ENCODE measurements around the gene SERGEF.

The SERGEF gene

DNA sequence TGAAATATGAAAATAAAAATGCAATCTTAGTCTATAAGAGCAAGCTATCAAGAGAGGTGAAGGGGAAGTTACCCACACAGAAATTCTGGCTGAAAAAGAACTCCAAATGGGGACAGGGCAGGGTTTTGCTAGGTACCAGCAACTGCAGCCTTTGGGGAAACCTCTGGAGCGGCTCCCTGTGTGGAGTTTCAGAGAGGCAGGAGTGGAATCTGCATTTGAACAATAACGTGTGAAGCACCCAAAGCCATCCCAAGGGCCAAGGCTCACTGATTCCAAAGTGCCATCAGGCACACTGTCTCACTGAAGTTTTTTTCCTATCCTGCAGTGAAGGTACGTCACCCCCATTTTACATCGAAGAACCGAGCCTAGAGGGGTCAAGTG, 190.5 kb downstream of the SERGEF start:
- no peak overlapping the region for H3K27ac ChIP-seq (ENCODE audit: poor library complexity, severe bottlenecking)
- no peaks in the 10 kb centered on the region for H3K4me1 ChIP-seq (ENCODE audit: insufficient read depth, poor library complexity, severe bottlenecking)
- DNase-seq (ENCODE audit: low spot score) (no peak), ATAC-seq (ENCODE audit: low read depth) (no peak)
- TF ChIP-seq, protein P1, sequence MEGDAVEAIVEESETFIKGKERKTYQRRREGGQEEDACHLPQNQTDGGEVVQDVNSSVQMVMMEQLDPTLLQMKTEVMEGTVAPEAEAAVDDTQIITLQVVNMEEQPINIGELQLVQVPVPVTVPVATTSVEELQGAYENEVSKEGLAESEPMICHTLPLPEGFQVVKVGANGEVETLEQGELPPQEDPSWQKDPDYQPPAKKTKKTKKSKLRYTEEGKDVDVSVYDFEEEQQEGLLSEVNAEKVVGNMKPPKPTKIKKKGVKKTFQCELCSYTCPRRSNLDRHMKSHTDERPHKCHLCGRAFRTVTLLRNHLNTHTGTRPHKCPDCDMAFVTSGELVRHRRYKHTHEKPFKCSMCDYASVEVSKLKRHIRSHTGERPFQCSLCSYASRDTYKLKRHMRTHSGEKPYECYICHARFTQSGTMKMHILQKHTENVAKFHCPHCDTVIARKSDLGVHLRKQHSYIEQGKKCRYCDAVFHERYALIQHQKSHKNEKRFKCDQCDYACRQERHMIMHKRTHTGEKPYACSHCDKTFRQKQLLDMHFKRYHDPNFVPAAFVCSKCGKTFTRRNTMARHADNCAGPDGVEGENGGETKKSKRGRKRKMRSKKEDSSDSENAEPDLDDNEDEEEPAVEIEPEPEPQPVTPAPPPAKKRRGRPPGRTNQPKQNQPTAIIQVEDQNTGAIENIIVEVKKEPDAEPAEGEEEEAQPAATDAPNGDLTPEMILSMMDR (IDR thresholded peaks at IDR 0.05; ENCODE audit: poor library complexity, severe bottlenecking) = no peak
- no peak overlapping the region for H3K4me3 ChIP-seq (ENCODE audit: severe bottlenecking)
- H3K27me3 ChIP-seq (ENCODE audit: insufficient read depth, poor library complexity, severe bottlenecking) = no peaks in the 10 kb centered on the region
- no peaks in the 10 kb centered on the region for H3K36me3 ChIP-seq (ENCODE audit: low read depth)
- no peaks in the 10 kb centered on the region for H3K9me3 ChIP-seq (ENCODE audit: severe bottlenecking)

DNA sequence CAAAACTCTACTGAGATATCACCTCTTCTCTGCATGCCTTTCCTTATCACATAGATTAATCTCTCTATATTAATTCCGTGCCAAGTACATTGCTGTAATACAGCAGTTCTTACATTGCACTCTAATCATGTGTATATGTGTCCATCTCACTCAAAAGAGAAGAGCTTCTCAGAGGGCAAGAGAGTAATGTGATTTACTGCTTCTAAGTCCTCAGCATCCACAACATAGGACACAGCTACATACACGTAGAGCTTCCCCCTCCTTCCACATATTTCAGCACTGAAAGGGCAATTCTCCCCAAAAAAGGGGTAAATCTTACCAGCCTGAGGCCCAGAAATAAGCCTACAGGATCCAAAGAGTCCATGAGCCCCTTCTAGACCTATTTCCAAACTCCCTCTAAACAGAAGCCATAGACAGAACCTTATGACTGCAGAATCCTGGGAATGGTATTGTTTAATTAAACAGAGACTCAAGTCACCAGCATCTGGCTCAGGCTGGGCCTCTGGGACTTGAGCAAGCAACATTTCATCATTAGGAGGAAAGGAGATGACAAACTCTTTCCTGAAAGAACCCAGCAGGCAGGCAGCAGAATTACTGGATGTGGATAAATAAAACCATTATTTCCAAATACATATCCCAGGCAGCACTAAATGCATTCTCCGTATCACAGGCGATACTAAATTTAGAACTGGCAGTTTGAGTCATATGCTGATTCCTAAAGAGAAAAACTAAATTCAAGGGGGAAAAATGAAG, 191.0 kb downstream of the SERGEF start:
- DNase-seq (ENCODE audit: low spot score) = no peak
- H3K9me3 ChIP-seq (ENCODE audit: severe bottlenecking) = no peaks in the 10 kb centered on the region

DNA sequence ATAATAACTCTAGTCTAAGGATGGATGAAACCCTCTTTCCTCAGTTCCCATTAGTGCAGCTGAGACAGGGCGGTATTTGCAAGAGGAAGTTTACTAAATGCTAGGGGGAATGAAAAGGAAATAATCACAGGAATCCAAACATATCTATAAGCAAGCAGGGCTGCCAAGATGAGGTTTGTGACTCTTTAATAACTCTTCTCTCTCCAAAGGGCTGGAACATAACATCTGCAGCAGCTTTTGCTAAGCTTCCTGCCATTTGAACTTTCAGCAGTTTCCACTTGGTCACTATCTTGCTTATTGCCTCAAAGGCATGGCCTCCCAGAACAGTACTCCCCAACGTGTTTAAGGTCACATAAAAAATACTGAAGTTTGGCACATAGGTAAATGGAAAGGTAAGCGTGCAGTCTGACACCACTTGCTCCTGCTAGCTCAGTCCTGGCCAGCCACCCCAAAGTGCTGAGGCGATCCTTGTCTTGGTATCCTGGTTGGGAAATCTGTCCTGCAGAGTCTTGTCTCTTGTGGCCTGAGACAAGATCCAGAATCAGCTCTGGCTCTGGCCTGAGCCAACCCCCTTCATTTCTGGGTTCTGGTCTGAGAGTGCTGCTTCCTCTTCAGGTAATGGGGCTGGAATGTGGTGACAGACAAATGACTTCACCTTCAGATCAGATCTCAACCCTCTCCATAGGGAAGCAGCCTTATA, 196.5 kb downstream of the SERGEF start:
- TF ChIP-seq, protein P1 (IDR thresholded peaks at IDR 0.05; ENCODE audit: poor library complexity, severe bottlenecking) = no peak
- ATAC-seq (ENCODE audit: low read depth) = peak; percentile 23; the same call in 1 of the 3 replicates

More for the DNA sequence above, 191.0 kb downstream of the SERGEF start:
- H3K4me3 ChIP-seq (ENCODE audit: severe bottlenecking) = no peak overlapping the region
- ATAC-seq (ENCODE audit: low read depth) = no peak
- no peaks in the 10 kb centered on the region for H3K36me3 ChIP-seq (ENCODE audit: low read depth)
- H3K27ac ChIP-seq (ENCODE audit: poor library complexity, severe bottlenecking) = no peak overlapping the region
- no peaks in the 10 kb centered on the region for H3K27me3 ChIP-seq (ENCODE audit: insufficient read depth, poor library complexity, severe bottlenecking)
- TF ChIP-seq, protein P1 (IDR thresholded peaks at IDR 0.05; ENCODE audit: poor library complexity, severe bottlenecking) = no peak
- no peaks in the 10 kb centered on the region for H3K4me1 ChIP-seq (ENCODE audit: insufficient read depth, poor library complexity, severe bottlenecking)

DNA sequence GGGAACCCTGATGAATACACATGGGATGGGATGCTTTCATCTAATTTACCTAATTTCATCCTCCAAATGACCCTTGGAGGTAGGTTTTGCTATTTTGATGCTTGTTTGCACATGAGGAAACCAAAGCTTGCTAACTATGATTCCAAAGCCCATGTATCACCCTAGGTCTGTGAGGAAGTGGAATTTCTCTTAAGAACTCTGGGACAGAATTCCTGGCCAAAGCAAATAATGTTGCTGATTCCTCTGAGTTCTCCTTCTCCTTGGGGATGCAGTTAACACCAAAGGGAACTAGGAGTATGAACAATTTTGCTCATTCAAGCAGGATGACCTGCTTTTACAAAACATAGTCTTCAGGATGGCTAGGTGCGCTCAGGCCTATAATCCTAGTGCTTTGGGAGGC, 198.3 kb downstream of the SERGEF start:
- no peaks in the 10 kb centered on the region for H3K4me1 ChIP-seq (ENCODE audit: insufficient read depth, poor library complexity, severe bottlenecking)
- no peak overlapping the region for H3K27ac ChIP-seq (ENCODE audit: poor library complexity, severe bottlenecking)
- no peaks in the 10 kb centered on the region for H3K27me3 ChIP-seq (ENCODE audit: insufficient read depth, poor library complexity, severe bottlenecking)
- DNase-seq (ENCODE audit: low spot score) (no peak), ATAC-seq (ENCODE audit: low read depth) (no peak)
- TF ChIP-seq, protein P1 (IDR thresholded peaks at IDR 0.05; ENCODE audit: poor library complexity, severe bottlenecking) = no peak
- H3K9me3 ChIP-seq (ENCODE audit: severe bottlenecking) = no peaks in the 10 kb centered on the region
- no peak overlapping the region for H3K4me3 ChIP-seq (ENCODE audit: severe bottlenecking)
- H3K36me3 ChIP-seq (ENCODE audit: low read depth) = no peaks in the 10 kb centered on the region

More for the DNA sequence above, 196.5 kb downstream of the SERGEF start:
- no peak overlapping the region for H3K4me3 ChIP-seq (ENCODE audit: severe bottlenecking)
- H3K9me3 ChIP-seq (ENCODE audit: severe bottlenecking) = no peaks in the 10 kb centered on the region
- no peak for DNase-seq (ENCODE audit: low spot score)
- no peaks in the 10 kb centered on the region for H3K4me1 ChIP-seq (ENCODE audit: insufficient read depth, poor library complexity, severe bottlenecking)
- H3K36me3 ChIP-seq (ENCODE audit: low read depth) = no peaks in the 10 kb centered on the region
- H3K27me3 ChIP-seq (ENCODE audit: insufficient read depth, poor library complexity, severe bottlenecking) = no peaks in the 10 kb centered on the region
- H3K27ac ChIP-seq (ENCODE audit: poor library complexity, severe bottlenecking) = no peak overlapping the region
